Stimulated activated CD4-positive, alpha-beta T cell treated with anti-CD3 and anti-CD28 coated beads, Interleukin-1b, Interleukin-23, amount 100 ng/mL, for 1 hour (primary cell): ENCODE results near the gene PALLD.

Source experiments
- DNase-seq, 2 donors: peaks; one replicate each; pipeline ENCODE4 v3.0.0-alpha.2; 2020; ENCODE audit warnings: low read depth in 2 of 2

Gene PALLD

DNA sequence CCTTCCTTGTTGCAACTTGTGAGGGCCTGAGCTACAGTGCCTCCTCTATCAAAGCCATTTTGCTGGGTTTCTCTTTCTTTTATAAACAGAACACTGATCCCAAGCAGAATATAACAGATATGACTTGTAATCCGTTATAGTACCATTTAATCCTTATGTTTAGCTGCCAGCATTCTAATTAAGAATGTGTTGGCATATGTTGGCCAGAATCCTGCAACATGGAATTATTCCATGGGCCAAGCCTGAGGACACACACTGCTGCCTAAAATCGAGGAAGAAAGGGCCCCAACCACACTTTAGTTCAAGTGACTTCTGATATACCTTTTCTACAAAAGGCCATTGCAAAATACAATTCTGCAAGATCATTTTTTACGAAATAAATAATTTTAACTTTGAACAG, 28.0 kb downstream of the PALLD start:
- DNase-seq, result no peak

DNA sequence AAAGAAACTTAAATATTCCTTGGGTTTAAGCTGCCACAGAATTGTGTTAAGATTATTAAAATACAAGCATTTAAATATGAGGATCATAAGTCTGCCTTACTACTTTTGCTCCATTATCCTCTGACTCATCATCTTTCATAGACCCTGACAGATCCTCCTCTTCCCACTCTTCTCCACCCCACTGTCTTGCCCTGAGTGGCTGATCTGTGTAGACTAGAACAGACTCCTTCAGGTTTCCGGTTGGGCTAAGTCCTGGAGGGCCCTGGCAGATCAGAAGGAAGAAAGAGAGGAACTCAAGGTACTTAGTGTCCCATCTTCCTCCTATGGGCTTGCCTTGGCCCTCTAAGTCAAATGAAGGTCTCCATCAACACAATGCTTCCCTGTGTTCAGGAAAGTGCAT, 30.7 kb downstream of the PALLD start:
- DNase-seq, result no peak

DNA sequence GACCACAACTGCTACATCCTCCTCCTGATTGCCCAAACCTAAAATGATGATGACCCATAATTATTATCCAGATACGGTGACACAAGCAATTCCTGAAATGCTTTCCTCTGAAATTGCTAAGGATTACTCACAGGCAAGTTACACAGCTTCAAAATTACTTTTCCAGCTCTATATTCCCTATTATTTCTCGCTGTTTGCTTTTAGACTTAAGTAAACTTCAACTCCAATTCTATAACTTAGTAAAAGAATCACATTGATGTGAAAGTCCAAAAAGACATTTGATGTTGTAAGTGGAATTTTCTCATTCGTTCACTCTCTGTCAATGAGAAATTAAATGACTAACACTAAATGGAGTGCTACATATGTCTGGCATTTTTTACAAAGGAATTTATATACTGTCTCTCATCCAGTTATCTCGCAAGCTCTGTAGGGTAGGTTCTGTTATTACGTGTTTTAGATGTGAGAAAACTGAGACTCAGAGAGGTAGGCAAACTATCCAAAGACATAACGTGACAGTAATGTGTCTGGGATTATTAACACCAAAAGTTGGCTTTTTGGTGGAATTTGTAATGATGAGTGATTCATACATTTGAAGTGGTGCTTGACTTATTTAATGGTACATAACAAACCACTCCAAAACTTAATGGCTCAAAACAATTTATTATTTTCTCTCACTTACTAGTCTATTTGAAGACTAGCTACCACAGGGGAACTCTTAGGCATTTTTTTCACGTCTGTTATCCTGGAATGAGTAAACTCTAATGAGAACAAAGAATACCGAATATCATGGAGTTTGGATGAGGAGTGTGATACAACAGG, 31.5 kb downstream of the PALLD start:
- DNase-seq, result no peak

DNA sequence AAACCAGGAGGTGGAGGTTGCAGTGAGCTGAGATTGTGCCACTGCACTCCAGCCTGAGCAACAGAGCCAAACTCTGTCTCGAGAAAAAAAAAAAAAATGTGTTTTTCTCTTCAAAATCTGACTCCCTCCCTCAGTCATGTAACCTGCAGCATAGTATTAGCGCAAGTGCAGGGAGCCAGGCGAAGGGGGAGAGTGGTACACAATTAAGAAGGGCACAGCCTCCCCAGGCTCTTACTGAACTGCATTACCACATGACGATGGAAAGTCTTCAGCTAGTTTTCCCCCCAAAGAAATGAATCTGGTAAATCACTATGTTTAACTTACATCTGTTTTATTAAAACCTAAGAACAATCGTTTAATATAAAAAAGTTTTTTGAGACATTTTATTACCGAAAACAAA, 32.4 kb downstream of the PALLD start:
- no peak for DNase-seq

DNA sequence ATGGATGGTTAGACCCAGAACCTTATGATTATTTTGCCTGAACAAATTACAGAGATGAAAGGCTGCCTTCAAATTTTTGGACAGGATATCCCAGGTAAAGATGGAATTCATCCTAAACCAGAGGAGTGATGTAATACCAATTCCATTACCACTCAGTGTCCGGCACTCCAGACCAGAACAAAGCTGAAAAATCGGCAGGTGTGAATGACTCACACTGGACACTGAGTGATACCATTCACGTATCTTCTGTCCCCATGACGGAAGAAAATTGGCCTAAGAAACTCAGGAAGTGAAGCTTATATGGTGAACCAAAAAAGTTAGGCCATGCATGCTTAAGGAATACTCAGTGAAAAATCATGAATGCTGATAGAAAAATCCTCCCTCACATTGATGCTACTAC, 34.5 kb downstream of the PALLD start:
- DNase-seq, result no peak

DNA sequence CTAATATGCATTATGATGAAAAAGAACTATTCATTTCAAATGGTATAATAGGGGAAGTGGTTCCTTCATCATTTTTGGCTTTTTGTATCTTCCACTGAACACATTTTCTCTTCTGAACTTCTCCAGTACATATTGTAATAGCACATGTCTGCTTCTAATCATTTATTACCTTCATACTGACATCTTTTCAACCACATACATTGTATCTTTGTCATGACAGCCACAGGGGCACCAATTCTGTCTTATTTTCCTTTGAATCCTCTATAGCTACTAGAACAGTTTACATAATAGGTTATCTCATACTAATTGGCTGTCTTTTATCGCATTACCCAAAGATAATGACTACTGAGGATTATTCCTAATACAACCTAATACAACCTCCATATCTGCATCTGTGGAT, 37.7 kb downstream of the PALLD start:
- no peak for DNase-seq

DNA sequence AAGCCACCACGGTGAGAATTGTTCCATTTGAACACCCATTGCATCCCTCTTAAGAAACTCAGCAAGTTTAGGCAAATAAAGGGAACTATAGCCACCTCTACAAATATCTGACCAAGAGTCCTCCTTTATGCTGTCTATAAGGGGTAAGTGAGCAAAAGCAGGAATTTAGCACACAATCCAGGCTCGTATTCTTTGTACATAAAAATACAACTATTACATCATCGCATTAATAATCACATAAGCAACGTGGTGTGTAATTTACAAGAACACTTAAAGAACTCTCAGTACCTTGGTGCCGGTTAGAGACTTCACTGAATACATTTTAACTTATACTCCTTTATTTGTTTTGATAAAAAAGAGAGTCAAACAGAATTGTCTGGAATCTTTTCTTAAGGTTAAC, 38.8 kb downstream of the PALLD start:
- no peak for DNase-seq

DNA sequence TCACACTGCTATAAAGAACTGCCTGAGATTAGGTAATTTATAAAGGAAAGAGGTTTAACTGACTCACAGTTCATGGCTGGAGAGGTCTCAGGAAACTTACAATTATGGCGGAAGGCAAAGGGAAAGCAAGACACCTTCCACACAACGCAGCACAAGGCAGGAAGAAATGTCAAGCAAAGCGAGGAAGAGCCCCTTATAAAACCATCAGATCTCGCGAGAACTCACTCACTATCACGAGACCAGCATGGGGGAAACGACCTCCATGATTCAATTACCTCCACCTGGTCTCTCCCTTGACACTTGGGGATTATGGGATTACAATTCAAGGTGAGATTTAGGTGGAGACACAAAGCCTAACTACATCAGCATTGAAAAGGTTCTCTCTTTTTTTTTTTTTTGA, 39.6 kb downstream of the PALLD start:
- no peak for DNase-seq

DNA sequence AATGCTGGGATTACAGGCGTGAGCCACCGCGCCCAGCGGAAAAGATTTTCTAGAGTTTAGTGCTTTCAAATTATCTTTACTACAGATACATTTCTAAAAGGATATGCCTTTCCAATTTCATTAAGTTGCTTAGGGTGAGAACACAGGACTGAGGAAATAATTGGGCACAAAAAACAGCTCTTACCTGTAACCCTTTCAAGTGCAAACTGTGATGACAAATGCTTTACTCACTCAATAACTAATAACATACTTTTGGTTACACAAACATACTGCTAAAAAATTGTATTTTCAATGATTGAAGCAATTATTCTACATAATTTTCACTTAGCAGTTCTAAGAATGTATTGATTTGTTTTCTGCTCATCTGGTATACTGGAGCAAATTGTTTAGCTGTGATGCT, 40.2 kb downstream of the PALLD start:
- DNase-seq, result no peak

DNA sequence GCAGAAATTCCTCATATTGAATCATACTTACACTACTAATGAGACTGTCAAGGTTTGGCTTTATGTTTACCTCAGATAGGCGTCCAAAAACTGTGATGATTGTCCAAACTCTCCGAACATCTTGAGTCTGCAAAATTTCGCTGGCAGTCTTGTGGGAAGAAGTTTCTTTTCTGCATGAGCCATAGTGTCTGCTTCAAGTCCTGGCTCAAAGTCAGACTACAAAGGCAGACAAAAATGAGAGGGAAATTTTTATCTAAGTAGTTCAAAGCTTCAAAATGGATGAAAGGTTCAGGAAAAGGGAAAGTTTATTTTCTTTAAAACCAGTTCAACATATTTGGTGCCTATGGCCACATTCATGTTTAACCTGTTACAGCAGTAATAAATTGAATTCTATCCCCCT, 40.7 kb downstream of the PALLD start:
- no peak for DNase-seq

DNA sequence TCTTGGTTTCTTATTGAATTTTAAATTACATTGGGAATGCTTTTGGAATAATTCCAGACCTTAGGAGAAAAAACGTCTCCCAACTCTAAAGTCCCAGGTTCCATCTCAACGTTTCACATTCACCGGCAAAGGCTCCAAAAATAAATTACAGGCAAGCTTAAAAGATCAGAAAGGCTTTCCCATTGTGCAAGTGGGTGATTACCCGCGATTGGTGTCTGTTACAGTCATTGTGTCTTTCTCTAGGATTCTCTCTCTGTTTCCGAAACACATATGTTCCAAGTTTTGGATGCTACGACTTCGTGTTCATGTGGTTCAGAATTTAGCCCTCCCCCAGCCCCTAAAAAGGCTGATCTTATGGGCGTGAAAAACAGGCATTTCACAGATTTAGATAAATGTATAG, 41.8 kb downstream of the PALLD start:
- no peak for DNase-seq

DNA sequence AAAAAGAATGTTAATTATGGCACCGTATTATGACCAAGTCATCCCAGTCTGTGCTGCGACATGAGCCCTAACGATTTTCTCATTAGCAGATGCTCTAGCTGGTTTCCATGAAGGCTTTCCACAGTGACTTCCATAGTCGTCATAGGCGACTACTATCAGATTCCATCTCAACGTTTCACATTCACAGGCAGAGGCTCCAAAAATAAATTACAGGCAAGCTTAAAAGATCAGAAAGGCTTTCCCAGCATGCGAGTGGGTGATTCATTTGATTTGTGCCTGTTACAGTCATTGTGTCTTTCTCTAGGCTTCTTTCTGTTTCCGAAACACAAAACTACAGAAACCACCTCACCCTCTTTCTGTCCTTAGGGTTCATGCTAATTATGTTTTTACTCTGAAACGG, 43.2 kb downstream of the PALLD start:
- DNase-seq, result no peak

DNA sequence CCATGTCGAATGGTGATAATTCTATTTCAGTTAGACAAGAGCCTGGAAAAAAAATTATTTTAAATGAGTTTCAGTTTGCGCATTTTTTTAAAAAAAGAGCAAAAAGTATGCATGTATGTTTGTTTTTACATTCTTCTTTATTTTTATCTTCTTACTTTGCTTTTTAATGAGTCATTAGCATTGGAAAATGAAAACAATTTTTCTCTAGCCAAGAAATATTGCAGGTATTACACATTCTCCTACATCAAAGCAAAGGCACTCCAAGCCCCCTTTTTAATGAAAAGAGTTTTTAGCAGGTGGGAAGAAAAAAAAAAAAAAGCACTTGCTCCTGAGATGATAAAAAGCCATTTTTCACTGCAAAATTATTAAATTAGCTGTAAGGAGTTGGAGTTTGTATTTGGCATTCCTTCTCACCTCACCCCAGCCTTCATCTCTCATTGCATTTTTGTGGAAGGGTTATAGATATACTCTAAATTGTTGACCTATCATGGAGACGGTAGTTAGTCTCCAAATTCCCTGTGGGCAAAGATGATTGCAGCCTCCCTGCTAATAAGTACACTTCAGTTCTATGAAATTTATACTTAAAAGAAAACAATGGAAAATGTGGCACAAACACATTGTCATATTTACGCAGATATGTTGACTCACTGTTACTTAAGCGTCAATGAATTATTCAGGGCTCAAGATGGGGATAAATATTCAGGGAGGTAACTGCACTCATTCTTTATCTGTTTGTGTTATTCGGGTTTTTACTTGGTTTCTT, 43.8 kb downstream of the PALLD start:
- no peak for DNase-seq

DNA sequence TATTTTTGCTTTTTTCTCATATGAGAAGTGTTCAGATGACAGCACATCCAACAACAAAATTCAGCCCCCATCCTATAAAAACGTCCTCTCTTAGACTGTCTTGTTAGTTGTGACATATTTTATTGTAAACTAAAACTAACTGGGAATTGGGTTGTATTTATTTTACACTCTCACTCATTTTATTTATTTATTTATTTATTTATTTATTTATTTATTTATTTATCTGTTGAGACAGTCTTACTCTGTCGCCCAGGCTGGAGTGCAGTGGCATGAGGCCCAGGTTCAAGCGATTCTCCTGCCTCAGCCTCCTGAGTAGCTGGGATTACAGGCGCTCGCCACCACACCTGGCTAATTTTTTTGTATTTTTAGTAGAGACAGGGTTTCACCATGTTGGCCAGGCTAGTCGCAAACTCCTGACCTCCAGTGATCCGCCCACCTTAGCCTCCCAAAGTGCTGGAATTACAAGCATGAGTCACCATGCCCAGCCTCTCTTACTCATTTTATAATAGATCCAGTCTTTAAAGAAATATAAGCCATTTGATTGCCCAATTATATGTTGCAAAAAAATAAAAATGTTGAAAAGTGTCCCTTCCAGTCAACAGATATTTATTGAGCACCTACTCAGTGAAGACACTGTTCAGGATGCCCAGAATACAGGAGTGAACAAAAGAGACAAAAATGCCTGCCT, 44.6 kb downstream of the PALLD start:
- DNase-seq, result no peak

DNA sequence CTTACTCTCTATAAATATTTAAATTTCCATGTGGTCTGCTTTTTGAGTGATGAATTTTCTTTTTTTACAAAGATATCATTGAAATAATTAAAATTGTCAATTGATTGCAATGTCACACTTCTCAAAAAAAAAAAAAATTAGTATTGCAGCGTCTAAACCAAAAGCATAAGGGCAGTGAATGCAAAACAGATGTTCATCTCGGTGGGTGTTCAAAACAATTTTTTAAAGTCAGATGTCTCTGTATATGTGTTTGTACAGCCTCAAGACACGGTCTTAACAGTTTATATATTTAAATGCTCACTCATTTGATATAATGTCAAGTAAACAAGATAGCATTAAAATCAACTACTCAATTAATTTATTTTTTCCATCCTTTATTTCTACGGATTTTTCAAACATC, 52.3 kb downstream of the PALLD start:
- DNase-seq, result no peak

DNA sequence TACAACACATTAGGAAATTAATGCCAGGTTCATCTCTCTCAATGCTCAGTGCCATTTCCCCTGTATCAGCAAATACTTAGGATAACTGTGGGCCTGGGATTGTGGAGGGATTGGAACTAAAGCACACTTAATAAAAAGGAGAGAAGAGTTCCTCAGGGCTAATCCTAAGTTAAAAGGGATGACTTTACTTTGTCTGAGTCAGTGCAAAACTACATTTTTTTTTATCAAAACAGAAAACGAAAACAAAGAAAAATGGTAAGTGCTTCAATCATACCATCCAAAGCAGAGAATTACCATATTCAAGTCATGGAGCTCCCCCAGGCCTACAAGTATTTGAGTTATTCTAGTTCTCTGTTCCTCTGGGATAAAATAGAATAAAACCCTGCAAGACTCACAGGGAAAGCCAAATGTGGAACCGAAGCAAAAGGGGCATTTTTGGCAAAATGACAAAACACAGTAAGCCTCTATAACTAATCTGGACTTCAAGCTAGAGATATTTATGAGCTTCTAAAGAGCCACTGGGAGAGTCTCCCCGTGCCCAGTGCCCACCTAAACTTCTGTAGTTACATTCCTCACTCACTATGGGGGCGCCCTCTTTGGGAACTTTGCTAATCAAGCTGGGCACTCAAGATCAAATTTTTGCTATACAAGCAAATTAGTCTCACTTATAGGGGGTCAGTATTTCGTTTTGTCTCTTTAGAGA, 53.4 kb downstream of the PALLD start:
- no peak for DNase-seq

DNA sequence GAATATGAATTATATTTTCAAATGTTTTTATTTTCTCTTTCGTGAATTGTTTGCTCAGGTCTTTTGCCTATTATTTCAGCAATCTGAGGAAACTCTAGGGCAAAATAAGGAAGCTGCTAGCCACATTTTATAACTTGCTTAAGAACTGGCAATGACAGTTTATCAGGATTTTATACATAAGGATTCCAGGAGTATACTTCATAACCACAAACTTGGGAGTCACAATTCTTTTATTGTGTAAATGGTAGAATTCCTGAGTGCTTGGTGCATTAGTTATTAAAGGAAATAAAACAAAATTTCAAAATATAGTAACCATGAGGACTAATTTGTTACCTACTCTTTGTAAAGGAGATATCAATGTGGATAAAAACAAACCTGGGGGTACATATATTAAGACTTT, 54.4 kb downstream of the PALLD start:
- no peak for DNase-seq

DNA sequence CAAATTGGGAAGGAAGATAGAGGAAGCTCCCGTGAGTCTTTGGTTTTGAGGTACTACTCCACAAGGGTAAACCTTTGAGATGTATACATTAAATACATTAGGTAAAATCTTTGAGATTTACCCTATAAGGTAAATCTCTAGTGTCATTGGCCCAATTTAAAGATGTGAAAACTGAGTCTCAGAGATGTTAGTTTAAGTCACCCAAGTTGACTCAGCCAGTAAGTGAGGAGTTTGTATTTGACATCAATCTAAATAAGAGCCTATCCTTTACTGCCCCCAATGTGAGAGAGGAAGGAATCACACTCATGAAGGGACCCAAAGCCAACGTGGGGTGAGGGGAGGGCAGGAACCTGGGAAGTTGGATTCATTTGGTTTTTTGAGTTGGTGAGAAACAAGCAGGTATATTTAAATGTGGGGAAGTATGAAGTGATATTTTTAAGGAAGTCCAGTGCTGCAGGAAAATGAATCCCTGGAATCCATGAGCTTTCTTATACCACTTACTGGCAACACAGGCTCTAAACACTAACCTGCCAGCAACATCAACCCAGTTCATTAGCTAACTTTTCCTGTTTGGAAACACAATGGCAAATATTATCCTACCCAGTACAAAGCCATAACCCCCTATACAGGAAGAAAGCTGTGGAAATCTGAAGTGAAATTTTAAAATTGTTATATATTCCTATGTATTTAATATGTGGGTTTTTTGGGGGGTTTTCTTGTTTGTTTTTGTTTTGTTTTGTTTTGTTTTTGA, 55.3 kb downstream of the PALLD start:
- no peak for DNase-seq

DNA sequence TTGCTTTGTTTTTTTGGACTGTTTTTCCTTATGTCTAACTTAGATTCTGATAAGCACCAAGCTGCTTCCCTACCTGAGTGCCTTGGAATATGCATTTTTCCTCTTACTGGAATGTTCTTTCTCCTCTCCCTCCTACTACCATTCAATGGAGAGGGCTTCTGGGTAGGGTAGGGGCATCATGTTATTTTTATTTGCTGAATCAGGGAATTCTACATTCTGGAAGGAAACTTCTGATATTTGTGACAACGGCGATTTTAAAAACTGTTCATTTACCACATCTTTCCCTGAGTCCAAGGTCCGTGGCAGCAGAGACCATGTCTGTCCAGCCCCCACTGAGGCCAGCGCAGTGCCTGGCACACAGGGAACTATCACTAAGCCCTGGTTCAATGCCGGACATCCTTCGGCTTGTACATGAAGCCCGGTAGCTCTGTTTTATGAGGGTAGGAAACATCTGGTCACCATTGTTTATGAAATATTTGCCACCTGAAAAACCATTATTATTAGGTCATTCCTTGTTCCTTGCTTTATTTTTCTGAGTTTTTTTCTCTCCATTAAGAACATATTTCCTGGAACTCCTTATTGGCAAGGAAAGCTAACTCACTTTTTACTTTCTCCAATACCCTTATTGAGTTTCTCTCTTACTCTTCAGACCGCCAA, 57.0 kb downstream of the PALLD start:
- no peak for DNase-seq

DNA sequence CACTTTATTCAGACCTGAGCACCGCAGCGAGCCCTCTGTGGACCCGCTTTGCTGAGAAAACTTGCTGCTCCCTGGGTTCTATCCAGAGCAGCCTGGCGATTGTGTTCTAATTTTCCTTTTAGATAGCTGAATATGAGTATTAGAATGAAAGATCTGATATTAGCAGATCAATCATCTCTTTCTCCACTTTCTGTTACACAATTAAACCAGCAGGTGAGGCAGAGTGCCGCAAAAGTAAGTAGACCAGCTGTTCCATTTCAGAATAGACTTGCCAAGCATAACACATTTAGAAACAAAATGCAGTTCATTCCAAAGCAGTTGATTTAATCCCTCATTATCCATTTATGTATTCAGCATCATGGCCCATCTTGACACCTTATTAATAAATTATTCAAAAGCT, 58.6 kb downstream of the PALLD start:
- no peak for DNase-seq

DNA sequence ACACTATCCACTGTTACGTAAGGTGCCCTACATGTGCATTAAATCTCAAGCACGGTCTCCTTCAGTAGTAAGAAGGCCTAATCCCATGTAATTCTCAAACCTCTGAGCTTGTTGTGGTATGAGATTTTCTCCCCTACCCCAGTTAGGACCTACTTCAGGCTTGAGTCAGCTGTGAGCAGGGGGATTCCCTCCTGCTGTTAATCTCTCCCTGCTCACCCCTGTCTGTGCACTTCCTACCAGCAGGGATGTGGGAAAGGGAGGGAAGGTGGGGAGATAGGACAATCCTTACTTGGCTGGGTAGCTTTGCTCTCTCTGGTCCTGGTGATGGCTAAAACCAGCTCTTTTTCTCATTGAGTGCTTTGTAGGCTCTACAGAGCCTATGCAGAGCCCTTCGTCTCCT, 60.8 kb downstream of the PALLD start:
- no peak for DNase-seq
